Transverse colon (tissue), 4 donors: Measurements from ENCODE around the gene LRRC8D.

Experiments used
- EP300 ChIP-seq: sonication (generic); formaldehyde crosslinking; IDR thresholded peaks from one replicate; pipeline ENCODE4 v1.6.1; 2017; ENCODE audit warnings: antibody characterized with exemption, low read depth
- POLR2A ChIP-seq: fragments of 450-650 bp; IDR thresholded peaks from one replicate; pipeline ENCODE4 v1.6.1; 2016; ENCODE audit warnings: antibody characterized with exemption, mild to moderate bottlenecking, moderate library complexity
- POLR2AphosphoS5 ChIP-seq, 3 donors: sonication (generic); formaldehyde crosslinking; IDR thresholded peaks; one replicate each; pipeline ENCODE4 v1.6.1; 2016; ENCODE audit warnings: antibody characterized with exemption in 3 of 3
- TF ChIP-seq, protein P1 (sequence below), 5 experiments: fragments of 200-600 bp in 3 of 5; fragments of 450-650 bp in 2 of 5; sonication (generic) in 3 of 5; IDR thresholded peaks; 1 replicate in 2 of 5; 2 replicates in 3 of 5; pipeline ENCODE4 v1.5.1; 2016 to 2017; ENCODE audit warnings: antibody characterized with exemption in 5 of 5, inconsistent platforms in 3 of 5, mild to moderate bottlenecking in 2 of 5, moderate library complexity in 1 of 5

DNA sequence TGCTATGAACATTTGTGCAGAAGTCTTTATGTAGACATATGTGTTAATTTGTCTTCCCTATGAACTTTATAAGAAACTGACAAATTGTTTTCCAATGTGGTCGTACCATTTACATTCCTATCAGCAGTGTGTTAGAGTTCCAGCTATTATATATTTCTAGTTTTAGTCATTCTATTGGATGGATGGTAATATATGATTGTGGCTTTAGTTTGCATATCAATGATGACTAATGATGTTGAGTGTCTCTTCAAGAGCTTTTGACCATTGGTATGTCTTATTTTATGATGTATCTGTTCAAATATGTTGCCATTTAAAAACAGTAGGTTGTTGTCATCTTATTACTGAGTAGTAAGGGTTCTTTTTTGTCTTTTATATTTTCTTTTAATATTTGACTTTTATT, 157.9 kb downstream of the LRRC8D start:
- TF ChIP-seq, protein P1, sequence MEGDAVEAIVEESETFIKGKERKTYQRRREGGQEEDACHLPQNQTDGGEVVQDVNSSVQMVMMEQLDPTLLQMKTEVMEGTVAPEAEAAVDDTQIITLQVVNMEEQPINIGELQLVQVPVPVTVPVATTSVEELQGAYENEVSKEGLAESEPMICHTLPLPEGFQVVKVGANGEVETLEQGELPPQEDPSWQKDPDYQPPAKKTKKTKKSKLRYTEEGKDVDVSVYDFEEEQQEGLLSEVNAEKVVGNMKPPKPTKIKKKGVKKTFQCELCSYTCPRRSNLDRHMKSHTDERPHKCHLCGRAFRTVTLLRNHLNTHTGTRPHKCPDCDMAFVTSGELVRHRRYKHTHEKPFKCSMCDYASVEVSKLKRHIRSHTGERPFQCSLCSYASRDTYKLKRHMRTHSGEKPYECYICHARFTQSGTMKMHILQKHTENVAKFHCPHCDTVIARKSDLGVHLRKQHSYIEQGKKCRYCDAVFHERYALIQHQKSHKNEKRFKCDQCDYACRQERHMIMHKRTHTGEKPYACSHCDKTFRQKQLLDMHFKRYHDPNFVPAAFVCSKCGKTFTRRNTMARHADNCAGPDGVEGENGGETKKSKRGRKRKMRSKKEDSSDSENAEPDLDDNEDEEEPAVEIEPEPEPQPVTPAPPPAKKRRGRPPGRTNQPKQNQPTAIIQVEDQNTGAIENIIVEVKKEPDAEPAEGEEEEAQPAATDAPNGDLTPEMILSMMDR (IDR thresholded peaks at IDR 0.05), result no peak
- no peak for TF ChIP-seq EP300
- no peak for TF ChIP-seq POLR2AphosphoS5 (IDR thresholded peaks at IDR 0.05)
- TF ChIP-seq POLR2A, result no peak
